Body of pancreas (tissue), 4 donors: Measurements from ENCODE around the gene ERCC4. TPM values are rescaled to one million over a fixed set of nuclear protein-coding genes. Genes with fewer than 3 reads are reported as not detected.
A peak's percentile ranks its signal among the peaks of the same experiment; 100 is the strongest.

Experiments used
- ATAC-seq: fragments of 150-250 bp; one replicate; pipeline ENCODE4 v1.9.1; 2016
- DNase-seq, 4 donors: peaks; one replicate each; pipeline ENCODE4 v3.0.0-alpha.2; 2019
- H3K27ac ChIP-seq, 4 donors: fragments of 200-600 bp; sonication (generic); 1 replicate in 3 of 4; 2 replicates in 1 of 4; pipeline versions ENCODE4 v1.5.1 to v1.6.1; 2016 to 2019; ENCODE audit warnings: mild to moderate bottlenecking in 1 of 4, mixed read lengths in 1 of 4, moderate library complexity in 1 of 4
- H3K27me3 ChIP-seq, 2 donors: fragments of 200-600 bp; sonication (generic); one replicate each; pipeline ENCODE4 v1.6.0; 2016; ENCODE audit warnings: mild to moderate bottlenecking in 1 of 2
- H3K36me3 ChIP-seq, 2 donors: fragments of 200-600 bp; sonication (generic); replicated peaks in 1 of 2; 2 replicates each; pipeline ENCODE4 v1.5.1; 2016; ENCODE audit warnings: low read depth in 2 of 2; ENCODE audit not compliant: insufficient read depth in 1 of 2
- H3K4me1 ChIP-seq: fragments of 200-600 bp; sonication (generic); one replicate; pipeline ENCODE4 v1.6.0; 2016
- H3K4me3 ChIP-seq, 2 donors: fragments of 200-600 bp; sonication (generic); 1 replicate in 1 of 2; 2 replicates in 1 of 2; pipeline ENCODE4 v1.5.1; 2016 to 2019
- H3K9me3 ChIP-seq, 3 donors: fragments of 200-600 bp; sonication (generic); 1 replicate in 2 of 3; 2 replicates in 1 of 3; pipeline ENCODE4 v1.5.1; 2016
- CTCF ChIP-seq, 7 experiments: fragments of 450-650 bp in 4 of 7; fragments of 200-600 bp in 3 of 7; sonication (generic) in 3 of 7; IDR thresholded peaks; one replicate each; pipeline ENCODE4 v1.5.1; 2016 to 2019; ENCODE audit warnings: antibody characterized with exemption in 7 of 7
- POLR2A ChIP-seq, 3 donors: fragments of 450-650 bp; IDR thresholded peaks; one replicate each; pipeline ENCODE4 v1.6.1; 2016; ENCODE audit warnings: antibody characterized with exemption in 3 of 3, mild to moderate bottlenecking in 2 of 3
- WGBS, 2 donors: methylation state at CpG; one replicate each; pipeline ENCODE4 v1.1.5; 2017; 5-methylcytosine and 5-hydroxymethylcytosine counted together
- intact Hi-C: fragments of 100-400 bp; cut with DNase I; formaldehyde crosslinking; loops from one replicate; pipeline ENCODE4 v1.15.1; 2023
- total RNA-seq, 2 donors: library from RNA; depleted of rRNA; stranded (reverse); fragments of >200 nt; gene quantifications; one replicate each; pipeline ENCODE4 v1.1.0, GENCODE V29; 2016

Gene ERCC4
- total RNA-seq, 2 donors from 2014 or later: 9.2 to 9.9 TPM

GRCh38 chr16:13926891-13927290 is 6.9 kb downstream of the ERCC4 start:
- Histone ChIP-seq H3K27ac (no peak overlapping the region), H3K9me3 (no peaks in the 10 kb centered on the region), H3K4me3 (no peak overlapping the region), H3K4me1 (peaks cover 8% of the 10 kb centered on the region), H3K36me3 (peaks cover 0 to 6% of the 10 kb centered on the region in 2 donors), H3K27me3 (no peaks in the 10 kb centered on the region)
- 78 to 79% methylated on average over 2 of the region's 2 CpGs for WGBS, 2 donors
- DNase-seq (no peak), ATAC-seq (no peak)
- intact Hi-C loops: loop anchor here (10.0 kb wide), 1 partner anchor 78 kb away; no protein-coding TSS in a partner anchor
- TF ChIP-seq POLR2A (IDR thresholded peaks at IDR 0.05) (no peak), CTCF (IDR thresholded peaks at IDR 0.05) (no peak)

GRCh38 chr16:13928646-13929045 is 8.7 kb downstream of the ERCC4 start:
- no peak for ATAC-seq
- intact Hi-C loops: loop anchor here (10.0 kb wide), 1 partner anchor 76 kb away; no protein-coding TSS in a partner anchor

GRCh38 chr16:13931845-13932244 is 11.9 kb downstream of the ERCC4 start:
- Histone ChIP-seq H3K36me3 (peaks cover 0 to 6% of the 10 kb centered on the region in 2 donors), H3K4me3 (no peak overlapping the region), H3K4me1 (peaks cover 8% of the 10 kb centered on the region), H3K9me3 (no peaks in the 10 kb centered on the region), H3K27me3 (no peaks in the 10 kb centered on the region), H3K27ac (no peak overlapping the region)
- WGBS, 2 donors: 79 to 83% methylated on average over 10 of the region's 10 CpGs
- intact Hi-C loops: no loop called here
- DNase-seq: no peak
- ATAC-seq: no peak
- no peak for TF ChIP-seq CTCF (IDR thresholded peaks at IDR 0.05)
- no peak for TF ChIP-seq POLR2A (IDR thresholded peaks at IDR 0.05)

More at GRCh38 chr16:13928646-13929045, 8.7 kb downstream of the ERCC4 start:
- no peak for TF ChIP-seq CTCF (IDR thresholded peaks at IDR 0.05)
- TF ChIP-seq POLR2A (IDR thresholded peaks at IDR 0.05): no peak
- Histone ChIP-seq H3K36me3 (peaks cover 0 to 6% of the 10 kb centered on the region in 2 donors), H3K27me3 (no peaks in the 10 kb centered on the region), H3K4me3 (no peak overlapping the region), H3K4me1 (peaks cover 6% of the 10 kb centered on the region), H3K27ac (no peak overlapping the region), H3K9me3 (no peaks in the 10 kb centered on the region)
- WGBS, 2 donors: 83 to 89% methylated on average over 3 of the region's 3 CpGs
- no peak for DNase-seq

GRCh38 chr16:13935408-13935807 is 15.5 kb downstream of the ERCC4 start:
- 80 to 86% methylated on average over 12 of the region's 12 CpGs for WGBS, 2 donors
- H3K9me3 ChIP-seq: no peaks in the 10 kb centered on the region
- H3K36me3 ChIP-seq: peaks cover 0 to 6% of the 10 kb centered on the region in 2 donors
- no peak overlapping the region for H3K27ac ChIP-seq
- H3K4me3 ChIP-seq: no peak overlapping the region
- peaks cover 44% of the 10 kb centered on the region for H3K4me1 ChIP-seq
- intact Hi-C loops: no loop called here
- no peak for ATAC-seq
- H3K27me3 ChIP-seq: no peaks in the 10 kb centered on the region
- DNase-seq: no peak
- TF ChIP-seq POLR2A (IDR thresholded peaks at IDR 0.05): no peak
- peak in 3 of 7 experiments; percentile 14 to 27 (median 19) for TF ChIP-seq CTCF (IDR thresholded peaks at IDR 0.05)

GRCh38 chr16:13936155-13936554 is 16.2 kb downstream of the ERCC4 start:
- TF ChIP-seq POLR2A (IDR thresholded peaks at IDR 0.05): no peak
- no peak for TF ChIP-seq CTCF (IDR thresholded peaks at IDR 0.05)
- no peak for ATAC-seq
- intact Hi-C loops: no loop called here
- Histone ChIP-seq H3K4me1 (peaks cover 51% of the 10 kb centered on the region), H3K4me3 (no peak overlapping the region), H3K36me3 (peaks cover 0 to 2% of the 10 kb centered on the region in 2 donors), H3K27me3 (no peaks in the 10 kb centered on the region), H3K27ac (peak overlapping the region in 3 of 4 donors; percentile 61 to 87 (median 86)), H3K9me3 (no peaks in the 10 kb centered on the region)
- DNase-seq: no peak
- WGBS, 2 donors: 46 to 47% methylated on average over 2 of the region's 2 CpGs
